NCI-H774 (cell line): ENCODE measurements around the gene RFX7.
"Not testable (repeated sequence)": the region's sequence is repeated elsewhere in the genome, so short reads cannot be mapped to it uniquely, and the experiment has no call there.

ENCODE experiments used
- DNase-seq: peaks from one replicate; lab custom pipeline; 2025; lab: John Stamatoyannopoulos, UW

RFX7 gene

DNA sequence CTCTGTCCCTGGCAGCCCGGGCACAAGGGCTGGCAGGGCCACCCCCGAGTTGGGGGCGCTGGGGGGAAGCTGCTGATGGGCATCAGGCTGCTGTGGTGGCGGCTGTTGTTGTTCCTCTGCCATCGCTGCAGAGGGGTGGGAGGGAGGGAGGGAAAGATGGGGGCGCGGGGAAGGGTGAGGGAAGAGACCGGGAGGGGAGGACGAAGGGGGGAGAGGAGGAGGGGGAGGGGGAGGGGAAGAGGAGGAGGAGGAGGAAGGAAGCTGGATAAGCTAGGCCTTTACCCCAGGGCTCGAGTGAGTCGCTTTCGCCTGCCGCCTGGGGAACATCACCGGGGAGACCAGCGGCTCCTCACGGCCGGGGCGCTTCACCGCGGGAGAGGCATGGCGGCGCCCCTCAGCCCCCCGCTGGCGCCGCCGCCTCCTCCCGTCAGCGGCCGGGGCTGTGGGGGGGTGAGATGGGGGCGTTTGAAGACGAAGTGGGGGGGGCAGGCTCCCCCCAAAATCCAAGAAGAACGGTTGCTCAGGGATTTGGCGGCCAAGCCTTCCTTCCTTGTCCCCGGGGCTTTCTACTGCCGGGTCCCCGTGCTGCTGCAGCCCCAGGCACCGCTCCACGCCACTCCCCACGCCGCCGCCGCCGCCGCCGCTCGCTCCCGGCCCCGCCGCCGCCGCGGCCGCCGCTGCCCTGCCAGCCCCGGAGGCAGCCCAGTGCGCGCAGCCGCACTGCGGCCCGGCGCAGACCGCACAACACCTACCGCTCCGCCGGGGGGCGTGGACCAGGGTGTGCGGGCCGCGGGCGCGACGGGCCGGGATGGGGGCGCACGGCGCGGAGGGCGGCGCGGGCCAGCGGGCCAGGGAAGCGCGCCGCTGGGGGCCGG is at the start of gene RFX7:
Gene RFX7, minus strand, starts transcription at position 717 of the 875 bp plus-strand sequence. Its CDS starts 594 bp downstream, at position 123.
- peak; percentile 74 for DNase-seq

DNA sequence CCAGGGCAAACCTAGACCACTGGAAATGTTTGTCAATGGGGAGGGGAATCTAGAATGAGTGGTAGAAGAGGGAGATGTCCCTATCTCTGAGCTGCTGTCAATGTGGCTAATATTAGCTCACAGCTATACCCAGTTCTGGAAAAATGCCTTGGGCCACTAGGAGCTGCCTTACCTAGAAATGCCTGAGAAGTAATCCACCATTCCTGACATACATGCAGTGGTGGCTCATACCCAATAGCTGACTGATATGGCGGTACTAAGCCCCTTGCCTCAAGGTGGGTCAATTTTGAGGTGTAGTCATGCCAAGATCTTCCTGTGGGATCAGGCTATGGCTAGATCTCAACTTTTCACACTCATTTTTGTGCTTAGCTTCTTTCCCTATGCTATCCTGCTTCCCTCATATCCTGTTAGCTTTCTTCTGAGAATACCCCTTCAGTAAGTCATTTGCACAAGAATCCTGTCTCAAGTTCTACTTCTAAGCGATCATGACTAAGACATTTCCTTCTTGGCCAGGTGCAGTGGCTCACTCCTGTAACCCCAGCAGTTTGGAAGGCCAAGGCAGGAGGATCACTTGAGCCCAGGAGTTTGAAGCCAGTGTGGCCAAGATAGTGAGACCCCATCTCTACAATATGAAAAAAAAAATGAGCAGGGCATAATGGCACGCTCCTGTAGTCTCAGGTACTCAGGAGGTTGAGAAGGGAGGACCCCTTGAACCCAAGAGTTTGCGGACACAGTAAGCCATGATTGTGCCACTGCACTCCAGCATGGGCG is 49.1 kb upstream of the RFX7 start:
- DNase-seq: no peak

DNA sequence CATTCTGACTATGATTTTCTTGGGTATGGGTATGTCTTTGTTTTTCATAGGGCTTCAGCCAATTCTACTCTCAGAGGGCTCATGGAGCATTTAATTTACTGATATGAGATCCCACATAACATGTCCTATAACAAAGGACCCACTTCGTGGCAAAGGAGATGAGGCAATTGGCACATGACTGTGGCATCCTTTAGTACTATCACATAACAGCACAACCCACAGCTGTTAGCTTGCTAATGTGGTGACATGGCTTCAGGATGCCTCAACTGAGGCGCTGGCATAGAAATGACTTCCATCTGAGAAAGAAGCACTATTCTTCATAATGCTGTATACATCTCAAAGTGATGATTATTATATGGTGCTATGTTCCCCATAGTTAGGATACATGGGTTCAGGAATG is 48.1 kb upstream of the RFX7 start:
- DNase-seq: no peak

DNA sequence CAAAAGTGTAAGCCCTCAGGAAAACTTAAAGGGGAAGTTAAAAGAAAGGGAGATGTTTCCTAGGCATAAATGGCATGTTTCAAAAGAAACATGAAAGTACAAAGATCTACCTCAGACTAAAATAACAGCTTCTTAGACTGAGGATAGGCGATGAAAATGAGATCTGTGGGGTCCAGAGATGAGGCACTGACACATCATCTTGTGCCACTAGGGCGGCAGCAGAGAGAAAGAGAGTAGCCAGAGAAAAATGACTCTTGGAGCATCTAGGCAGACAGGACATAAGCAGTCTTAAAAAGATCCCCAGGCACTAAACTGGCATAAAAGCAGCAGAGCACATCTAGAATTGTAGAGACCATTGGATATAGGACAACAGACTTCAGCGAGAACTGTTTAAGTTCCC is 42.5 kb upstream of the RFX7 start:
- DNase-seq: no peak

DNA sequence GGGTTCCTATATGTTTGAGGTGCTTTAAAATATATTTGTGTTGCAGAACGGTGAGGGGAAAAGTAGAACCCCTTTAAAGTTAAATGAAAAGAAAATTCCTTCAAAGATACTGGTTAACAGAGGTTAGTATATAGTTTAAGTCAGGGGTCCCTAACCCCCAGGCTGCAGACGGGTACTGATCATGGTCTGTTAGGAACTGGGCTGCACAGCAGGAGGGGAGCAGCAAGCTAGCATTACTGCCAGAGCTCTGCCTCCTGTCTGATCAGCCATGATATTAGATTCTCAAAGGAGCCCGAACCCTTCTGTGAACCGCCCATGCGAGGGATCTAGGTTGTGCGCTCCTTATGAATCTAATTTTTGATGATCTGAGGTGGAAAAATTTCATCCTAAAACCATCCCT is 37.5 kb upstream of the RFX7 start:
- no peak for DNase-seq

DNA sequence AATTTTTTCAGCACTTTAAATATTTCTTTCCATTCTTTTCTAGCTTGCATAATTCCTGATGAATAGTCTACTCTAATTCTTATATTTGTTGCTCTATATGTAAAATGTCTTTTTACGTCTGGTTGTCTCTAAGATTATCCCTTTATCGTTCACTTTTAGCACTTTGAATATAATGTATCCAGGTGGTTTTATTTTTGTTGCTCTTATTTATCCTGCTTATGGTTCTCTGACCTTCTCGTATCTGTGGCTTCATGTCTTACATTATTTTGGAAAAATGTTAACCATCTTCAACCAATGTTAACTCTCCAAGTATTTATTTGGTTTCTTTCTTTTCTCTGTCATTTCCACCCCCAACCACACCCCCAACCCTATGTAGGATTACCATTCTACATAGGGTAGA is 30.0 kb upstream of the RFX7 start:
- no peak for DNase-seq

DNA sequence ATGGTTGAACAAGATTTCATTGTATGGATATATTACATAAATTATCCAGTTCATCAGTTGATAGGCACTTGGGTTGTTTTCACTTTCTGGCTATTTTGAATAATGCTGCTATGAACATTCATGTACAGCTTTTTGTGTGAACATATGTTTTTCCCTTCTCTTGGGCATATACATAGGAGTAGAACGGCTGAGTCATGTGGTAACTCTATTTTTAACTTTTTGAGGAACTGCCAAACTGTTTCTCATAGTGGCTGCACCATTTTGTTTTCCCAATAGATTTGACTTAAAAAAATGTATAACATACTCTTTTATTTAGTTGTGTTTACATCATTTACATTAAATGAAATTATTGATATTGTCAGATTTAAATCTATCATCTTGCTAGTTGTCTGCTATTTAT is 28.8 kb upstream of the RFX7 start:
- DNase-seq: no peak

DNA sequence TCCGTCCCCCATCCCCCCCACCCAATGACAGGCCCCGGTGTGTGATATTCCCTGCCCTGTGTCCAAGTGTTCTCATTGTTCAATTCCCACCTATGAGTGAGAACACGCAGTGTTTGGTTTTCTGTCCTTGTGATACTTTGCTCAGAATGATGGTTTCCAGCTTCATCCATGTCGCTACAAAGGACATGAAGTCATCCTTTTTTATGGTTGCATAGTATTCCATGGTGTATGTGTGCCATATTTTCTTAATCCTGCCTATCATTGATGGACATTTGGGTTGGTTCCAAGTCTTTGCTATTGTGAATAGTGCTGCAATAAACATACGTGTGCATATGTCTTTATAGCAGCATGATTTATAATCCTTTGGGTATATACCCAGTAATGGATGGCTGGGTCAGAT is 22.8 kb upstream of the RFX7 start:
- not testable (repeated sequence) for DNase-seq

DNA sequence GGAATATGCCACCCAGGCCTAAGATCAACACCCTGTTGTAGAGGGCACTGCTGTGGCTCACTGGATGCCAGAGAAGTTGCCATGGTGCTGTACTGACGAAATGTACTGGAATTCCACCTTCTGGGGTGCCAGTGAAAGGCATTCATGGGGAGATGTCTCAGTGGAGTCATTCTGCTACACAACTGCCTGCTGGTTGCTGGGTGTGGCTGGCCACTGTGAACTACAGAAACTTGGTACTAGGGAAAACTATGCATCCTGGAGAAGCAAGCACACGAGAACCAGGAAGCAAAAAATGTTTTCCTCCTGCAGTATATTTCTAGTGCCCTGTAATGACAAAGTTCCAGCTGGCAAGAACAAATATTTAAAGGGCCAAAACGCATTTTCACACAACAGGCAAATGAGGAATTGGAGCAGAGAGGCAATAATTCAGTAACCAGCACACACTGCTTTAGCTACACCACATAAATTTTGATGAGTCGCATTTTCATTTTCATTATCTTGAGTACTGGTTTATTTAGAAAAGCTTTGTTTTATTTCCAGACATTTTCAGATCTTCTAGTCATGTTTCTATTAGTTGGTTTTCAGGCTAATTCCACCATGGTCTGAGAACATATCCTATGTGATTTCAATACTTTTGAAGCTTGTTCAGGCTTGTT is 18.3 kb upstream of the RFX7 start:
- no peak for DNase-seq

DNA sequence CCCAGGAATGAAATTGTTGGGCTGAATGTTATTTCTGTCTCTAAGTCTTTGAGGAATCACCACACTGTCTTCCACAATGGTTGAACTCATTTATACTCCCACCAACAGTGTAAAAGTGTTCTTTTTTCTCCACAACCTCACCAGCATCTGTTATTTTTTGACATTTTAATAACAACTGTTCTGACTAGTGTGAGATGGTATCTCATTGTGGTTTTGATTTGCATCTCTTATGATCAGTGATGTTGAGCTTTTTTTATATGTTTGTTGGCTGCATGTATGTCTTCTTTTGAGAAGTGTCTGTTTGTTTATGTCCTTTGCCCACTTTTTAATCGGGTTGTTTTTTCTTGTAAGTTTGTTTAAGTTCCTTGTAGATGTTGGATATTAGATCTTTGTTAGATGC is 13.6 kb upstream of the RFX7 start:
- not testable (repeated sequence) for DNase-seq

DNA sequence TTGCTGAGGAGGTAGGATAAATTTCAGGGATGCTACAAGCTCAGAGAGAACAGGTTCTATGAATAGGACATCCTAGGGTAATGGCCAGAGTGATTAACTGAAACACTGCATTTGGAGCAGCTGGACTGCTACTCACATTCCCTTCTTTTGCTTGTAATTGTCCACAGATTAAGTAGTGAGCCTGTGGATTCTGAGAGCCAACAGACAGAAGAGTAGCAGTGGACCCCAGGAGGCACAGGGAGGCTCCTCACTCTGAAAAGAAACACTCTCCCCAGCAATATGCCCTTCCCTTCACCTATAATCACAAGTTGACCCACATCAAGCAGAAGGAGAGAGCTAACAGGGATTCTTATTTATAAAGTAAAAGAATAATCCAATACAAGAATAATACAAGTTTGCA is 10.6 kb upstream of the RFX7 start:
- no peak for DNase-seq

DNA sequence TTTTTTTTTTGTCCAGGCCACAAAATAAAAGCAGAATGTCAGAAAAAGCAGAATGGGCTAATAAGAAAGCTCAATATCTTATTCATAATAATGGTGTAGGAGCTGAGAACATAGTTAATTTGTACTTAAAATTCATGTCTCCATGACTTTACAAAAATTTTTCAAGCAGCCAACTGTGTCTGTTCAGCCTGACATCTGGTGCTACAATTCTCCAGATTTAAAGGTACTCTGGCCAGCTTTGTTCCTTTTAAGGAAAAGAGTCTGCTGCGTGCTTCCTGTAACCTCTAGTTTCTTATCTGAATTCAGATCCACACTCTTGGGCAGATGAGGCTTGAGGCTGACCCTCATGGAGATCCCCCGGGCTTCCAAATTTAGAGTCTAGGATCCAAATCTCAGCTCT is 8.7 kb upstream of the RFX7 start:
- DNase-seq: no peak

DNA sequence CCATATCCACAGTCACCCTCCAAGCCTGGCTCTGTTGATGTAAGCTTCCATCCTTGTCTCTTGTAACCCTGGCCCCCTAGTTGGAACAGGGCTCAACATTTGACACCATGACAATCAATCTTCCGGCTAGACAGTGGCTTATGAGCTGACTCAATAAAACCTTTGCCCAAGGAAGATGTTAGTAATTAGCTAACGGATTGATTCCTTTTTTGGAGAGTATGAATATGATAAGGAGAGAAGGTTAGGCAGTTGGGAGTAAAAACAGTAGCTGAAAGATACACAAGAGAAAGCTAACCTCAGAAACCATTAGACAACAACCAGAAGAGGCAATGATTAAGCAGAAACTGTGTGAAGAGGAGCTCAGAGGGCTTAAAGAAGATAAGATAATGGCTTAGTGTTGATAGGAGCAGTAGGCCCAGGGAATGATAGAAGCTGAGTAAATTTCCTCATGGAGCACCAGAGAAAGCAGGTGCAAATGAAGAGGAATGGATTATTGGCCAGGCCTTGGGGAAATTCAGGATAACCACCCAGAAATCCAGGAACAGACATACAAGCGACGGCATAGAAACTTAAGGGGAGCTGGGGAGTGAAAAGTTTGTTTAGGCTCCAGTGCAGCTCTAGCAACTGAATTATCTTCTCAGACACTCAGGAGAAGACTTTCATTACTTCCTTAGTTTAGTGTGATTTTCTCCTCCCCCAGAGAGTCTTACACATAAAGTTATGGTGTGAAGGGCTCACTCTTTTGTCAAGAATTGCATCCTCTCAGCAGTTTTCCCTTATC is 7.8 kb upstream of the RFX7 start:
- no peak for DNase-seq

DNA sequence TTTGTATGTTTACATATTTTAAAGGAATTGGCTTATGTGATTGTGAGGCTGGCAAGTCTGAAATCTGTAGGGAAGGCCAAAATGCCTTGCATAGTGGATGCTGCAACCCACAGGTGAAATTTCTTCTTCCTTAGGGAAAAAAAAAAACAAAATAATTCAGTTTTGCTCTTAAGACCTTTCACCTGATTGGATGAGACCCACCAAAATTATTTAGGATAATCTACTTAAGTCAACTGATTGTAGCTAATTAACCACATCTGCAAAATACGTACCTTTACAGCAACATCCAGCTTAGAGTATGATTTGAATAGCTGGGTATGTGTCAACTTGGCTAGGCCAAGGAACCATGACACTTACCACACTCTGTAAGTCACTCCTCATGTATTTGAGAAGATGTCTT is 6.9 kb upstream of the RFX7 start:
- DNase-seq: no peak

DNA sequence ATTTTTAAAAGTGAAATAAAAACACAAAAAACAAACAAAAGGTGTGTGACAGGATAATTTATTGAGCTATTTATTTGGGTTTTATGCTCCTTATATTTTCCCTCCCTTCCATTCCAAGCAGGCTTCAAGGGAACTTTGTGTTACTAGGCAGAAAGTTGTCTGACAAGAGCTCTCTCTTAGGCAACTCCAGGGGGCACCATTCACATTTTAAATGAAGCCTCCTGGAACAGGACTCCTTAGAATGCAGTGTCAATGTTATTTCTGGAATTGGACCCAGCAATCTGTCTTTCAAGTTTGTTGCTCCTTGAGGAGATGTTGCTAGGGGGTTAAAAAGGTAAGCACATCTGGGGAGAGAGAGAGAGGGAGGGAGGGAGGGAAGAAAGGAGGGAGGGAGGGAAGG is 5.4 kb upstream of the RFX7 start:
- no peak for DNase-seq

DNA sequence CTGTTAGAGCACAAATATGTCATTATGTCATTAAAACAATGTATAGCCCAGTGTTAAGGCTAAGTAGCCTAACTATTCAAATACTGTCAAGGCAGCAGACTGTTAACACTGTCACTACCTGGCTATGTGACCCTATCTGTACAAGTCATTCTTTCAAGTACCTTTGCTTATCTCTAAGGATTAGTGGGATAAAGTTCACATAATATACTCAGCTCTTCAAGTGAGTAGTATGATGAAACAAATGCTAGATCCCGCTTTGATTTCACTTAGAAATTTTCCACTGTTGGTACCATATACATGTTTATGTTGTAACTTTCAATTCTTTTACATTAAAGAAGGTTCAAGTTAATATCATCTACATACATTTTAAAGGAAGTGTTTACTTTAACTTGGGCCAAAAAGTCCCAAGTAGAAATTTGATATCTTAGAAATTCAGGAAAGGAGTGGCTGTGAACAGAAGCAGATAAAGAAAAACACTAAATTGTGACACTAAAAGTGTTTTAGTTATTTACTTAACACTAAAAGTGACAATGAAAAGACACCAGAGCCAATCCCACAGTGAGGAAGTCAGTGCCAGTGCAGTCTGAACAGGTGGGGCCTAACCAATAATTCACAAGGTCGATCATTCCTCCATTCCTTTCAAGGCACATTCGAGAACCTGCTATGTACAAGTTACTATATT is 4.8 kb upstream of the RFX7 start:
- no peak for DNase-seq

DNA sequence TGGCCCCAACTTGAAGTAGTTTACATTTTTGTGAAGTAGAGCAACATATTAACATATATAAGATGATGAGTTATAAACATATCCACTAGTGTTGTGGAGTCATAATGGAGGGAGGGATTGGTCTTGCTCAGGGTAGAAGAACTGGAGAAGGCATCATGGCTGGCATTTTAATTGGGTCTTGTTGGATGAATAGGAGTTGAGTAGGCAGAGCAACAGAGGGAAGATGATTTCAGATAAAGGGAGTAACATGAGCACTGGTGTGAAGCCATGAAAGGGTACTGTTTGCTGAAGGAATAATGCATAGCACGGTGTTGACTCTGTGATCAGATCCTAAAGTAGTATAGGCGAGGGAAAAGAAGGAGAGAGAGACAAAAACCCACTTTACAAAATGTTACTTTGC is 3.6 kb upstream of the RFX7 start:
- DNase-seq: no peak

DNA sequence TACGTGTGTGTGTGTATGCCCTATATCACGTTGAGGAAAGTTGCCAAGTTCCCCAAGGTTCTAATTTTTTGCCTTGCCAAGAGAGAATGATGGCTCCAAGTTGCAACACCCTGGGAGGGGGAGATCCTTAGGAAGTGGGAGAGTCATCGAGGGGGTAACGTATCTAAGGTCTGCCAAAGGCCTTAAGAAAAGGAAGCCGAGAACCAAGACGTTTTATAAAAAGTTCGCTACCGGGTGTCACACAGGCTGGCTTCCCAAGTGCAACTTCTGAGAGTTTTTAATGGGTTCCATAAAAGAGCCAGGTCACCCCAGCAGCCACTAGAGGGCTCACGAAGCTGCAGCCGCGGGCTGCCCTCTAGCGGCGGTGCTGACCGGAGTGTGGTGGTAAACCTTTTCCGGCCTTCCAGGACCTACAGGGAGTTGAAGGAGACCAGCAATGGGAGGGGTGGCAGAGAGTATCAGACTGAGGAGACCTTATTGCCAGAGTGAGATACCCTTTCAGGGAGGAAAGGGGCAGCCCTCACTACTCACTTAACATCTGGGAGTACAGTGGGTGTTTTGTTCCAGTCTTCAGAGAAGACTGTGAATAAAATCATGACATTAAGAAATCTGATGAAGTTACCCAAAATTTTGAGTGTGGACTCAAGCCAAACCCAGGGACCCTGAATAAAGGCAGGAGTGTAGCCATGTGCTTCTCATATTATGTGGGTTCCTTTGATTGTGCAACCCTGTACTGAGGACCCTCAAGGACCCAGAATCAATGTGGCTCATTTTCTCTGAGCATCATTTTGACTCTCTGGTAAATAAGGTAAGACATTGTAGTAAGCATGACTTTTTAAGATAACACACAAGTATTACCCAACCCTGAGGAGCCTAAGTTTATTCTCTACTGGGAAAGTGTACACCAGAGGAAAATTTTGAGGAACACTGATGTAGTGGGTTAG is 2.5 kb upstream of the RFX7 start:
- DNase-seq: peak; percentile 84

DNA sequence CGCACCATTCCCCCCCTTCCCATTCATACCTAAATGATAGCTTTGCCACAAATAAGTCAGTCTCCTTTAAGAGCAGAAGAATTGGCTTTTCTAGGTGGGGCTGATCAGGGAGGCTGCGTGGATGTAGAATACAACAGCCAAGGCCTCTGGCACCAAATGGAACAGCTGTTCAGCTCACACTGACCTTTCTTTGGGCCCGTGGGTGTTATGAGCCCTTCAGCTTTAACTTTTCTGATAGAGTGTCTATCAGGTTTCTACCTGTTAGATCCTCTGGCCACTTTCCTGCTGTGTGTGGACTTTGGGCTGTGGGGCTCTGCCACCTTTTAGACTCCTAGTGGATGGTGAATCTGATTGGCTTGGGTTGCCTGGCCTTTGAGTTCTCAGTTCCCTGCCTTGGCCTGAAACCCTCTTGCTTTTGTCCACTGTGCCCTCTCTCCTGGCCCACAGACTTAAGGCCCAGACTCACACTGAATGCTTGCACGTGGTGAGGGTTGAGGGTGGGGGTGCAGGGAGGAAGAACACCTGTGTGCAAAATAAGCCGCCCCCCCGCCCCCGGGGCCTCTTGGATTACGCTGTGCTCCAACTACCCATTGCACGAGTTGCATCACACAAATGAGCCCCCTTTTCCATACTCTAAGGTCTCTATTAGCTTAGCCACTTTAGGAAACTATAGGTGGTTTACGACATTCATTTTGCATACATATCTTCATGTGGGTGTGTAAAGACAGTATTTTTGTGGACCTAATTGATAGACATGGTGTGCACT is 1.3 kb upstream of the RFX7 start:
- no peak for DNase-seq
